K562 (cell line): ENCODE measurements around the gene ETS1. TPM values are rescaled to one million over a fixed set of nuclear protein-coding genes. Genes with fewer than 3 reads are reported as not detected.

Source experiments
- ATAC-seq: fragments of 200-7000 bp; cut with Tn5 transposase; 3 replicates; pipeline ENCODE4 v1.9.1; 2020; ENCODE audit warnings: moderate library complexity
- BruUV-seq: library from RNA; stranded (reverse); fragments of 400-500 nt; replicated peaks from 2 replicates; lab custom pipeline; 2021; lab: Mats Ljungman, UMichigan
- CTCF ChIA-PET: fragments of 300-600 bp; formaldehyde crosslinking; extraction: SDS; loops from one replicate; lab custom pipeline; 2021; ENCODE audit warnings: low intra/inter-chr PET ratio; lab: Yijun Ruan, JAX
- POLR2A ChIA-PET: fragments of 300-600, 350-650 bp; sonication (Branson Sonifier 250); formaldehyde crosslinking; extraction: SDS; loops from one replicate; lab custom pipeline; 2021; ENCODE audit warnings: antibody characterized with exemption, inconsistent platforms; lab: Yijun Ruan, JAX
- DNase-seq, 4 experiments: peaks; one replicate each; pipeline versions ENCODE4 v3.0.0 to v3.0.0-alpha.2; 2011 to 2018; ENCODE audit warnings: low spot score in 3 of 4, mixed read lengths in 3 of 4; ENCODE audit errors: extremely low read depth in 1 of 4
- FAIRE-seq: peaks from 2 replicates; lab custom pipeline; 2011; peaks lifted over from hg19 to GRCh38; lab: Jason Lieb, UNC
- H2AFZ ChIP-seq: 2 replicates; pipeline ENCODE4 v1.6.0; 2011; ENCODE audit warnings: low read depth, low read length, control low read depth, inconsistent platforms
- H3K27ac ChIP-seq: fragments of 200-600 bp; 3 replicates; pipeline ENCODE4 v1.8.0; 2011; ENCODE audit warnings: low read depth, mild to moderate bottlenecking, control low read depth, inconsistent platforms, low read length, moderate library complexity, mixed read lengths; ENCODE audit errors: extremely low read depth
- H3K27me3 ChIP-seq, 2 experiments: fragments of 300-600 bp in 1 of 2; 2 replicates in 1 of 2; 3 replicates in 1 of 2; pipeline versions ENCODE4 v1.6.0 to v1.8.0; 2011; ENCODE audit warnings: inconsistent platforms in 2 of 2, low read length in 2 of 2, mild to moderate bottlenecking in 1 of 2, mixed read lengths in 1 of 2, moderate library complexity in 1 of 2; ENCODE audit not compliant: control insufficient read depth in 2 of 2, insufficient read depth in 2 of 2
- H3K36me3 ChIP-seq: fragments of 300-600 bp; 3 replicates; pipeline ENCODE4 v1.8.0; 2011; ENCODE audit warnings: mild to moderate bottlenecking, low read length, inconsistent platforms; ENCODE audit not compliant: control insufficient read depth, insufficient read depth
- H3K4me1 ChIP-seq, 2 experiments: fragments of 200-600 bp in 1 of 2; replicated peaks in 1 of 2; 2 replicates in 1 of 2; 3 replicates in 1 of 2; pipeline versions ENCODE4 v1.5.1 to v1.8.0; 2011; ENCODE audit warnings: inconsistent platforms in 2 of 2, low read length in 2 of 2, mild to moderate bottlenecking in 1 of 2, mixed read lengths in 1 of 2, moderate library complexity in 1 of 2; ENCODE audit not compliant: control insufficient read depth in 2 of 2, insufficient read depth in 2 of 2
- H3K4me2 ChIP-seq: 2 replicates; pipeline ENCODE4 v1.6.1; 2011; ENCODE audit warnings: low read length, control low read depth, inconsistent platforms, mixed read lengths; ENCODE audit not compliant: insufficient read depth
- H3K4me3 ChIP-seq: fragments of 200-600 bp; sonication (generic), shearing (Covaris generic); 2 replicates; pipeline ENCODE4 v1.5.1; 2016; ENCODE audit warnings: control low read depth, inconsistent platforms
- H3K79me2 ChIP-seq: fragments of 200-600 bp; 3 replicates; pipeline ENCODE4 v1.8.0; 2011; ENCODE audit warnings: low read length, inconsistent platforms; ENCODE audit not compliant: control insufficient read depth, insufficient read depth
- H3K9ac ChIP-seq, 2 experiments: 2 replicates each; pipeline versions ENCODE4 v1.6.0 to v1.6.1; 2011; ENCODE audit warnings: low read depth in 2 of 2, low read length in 2 of 2, control low read depth in 1 of 2, inconsistent platforms in 1 of 2, mild to moderate bottlenecking in 1 of 2, mixed read lengths in 1 of 2; ENCODE audit not compliant: insufficient read depth in 1 of 2
- H3K9me1 ChIP-seq: one replicate; pipeline ENCODE4 v1.6.0; 2011; ENCODE audit warnings: inconsistent platforms, mild to moderate bottlenecking, low read length, moderate library complexity; ENCODE audit not compliant: control insufficient read depth, insufficient read depth
- H3K9me3 ChIP-seq: replicated peaks from 2 replicates; pipeline ENCODE4 v1.5.1; 2011; ENCODE audit warnings: low read depth, low read length, inconsistent platforms; ENCODE audit not compliant: control insufficient read depth, insufficient read depth
- H4K20me1 ChIP-seq: replicated peaks from 2 replicates; pipeline ENCODE4 v1.6.1; 2011; ENCODE audit warnings: low read length, inconsistent platforms, mixed read lengths; ENCODE audit not compliant: control insufficient read depth, insufficient read depth
- CREBBP ChIP-seq: IDR thresholded peaks from one replicate; pipeline ENCODE4 v1.6.1; 2012; ENCODE audit warnings: low read depth, mild to moderate bottlenecking, control low read depth, inconsistent platforms, low read length
- ELF1 ChIP-seq: fragments of 200-800 bp; sonication (Bioruptor generic); IDR thresholded peaks from 2 replicates; pipeline ENCODE4 v1.6.1; 2016; ENCODE audit warnings: missing genetic modification characterization, missing compliant biosample characterization
- GTF3C2 ChIP-seq: IDR thresholded peaks from 3 replicates; pipeline ENCODE4 v1.6.1; 2011; ENCODE audit warnings: borderline replicate concordance, mild to moderate bottlenecking, moderate library complexity; ENCODE audit not compliant: insufficient read length; ENCODE audit errors: extremely low read depth
- NKRF ChIP-seq: fragments of 450-650 bp; IDR thresholded peaks from 2 replicates; pipeline ENCODE4 v1.6.1; 2016; ENCODE audit warnings: borderline replicate concordance
- TFE3 ChIP-seq: fragments of 450-650 bp; formaldehyde crosslinking; IDR thresholded peaks from 2 replicates; pipeline ENCODE4 v1.4.0; 2020; ENCODE audit warnings: mild to moderate bottlenecking, mixed read lengths
- WGBS: fragments of 100-300 bp; shearing (Covaris generic); methylation state at CpG from one replicate; pipeline ENCODE4 v1.1.6; 2016; ENCODE audit warnings: low coverage, mixed read lengths; ENCODE audit not compliant: insufficient coverage; ENCODE audit errors: missing lambda C conversion rate; 5-methylcytosine and 5-hydroxymethylcytosine counted together
- in situ Hi-C: fragments of 300-500 bp; cut with MboI; formaldehyde crosslinking; loops from 4 replicates; pipeline ENCODE4 v1.15.0; 2018; ENCODE audit warnings: inconsistent platforms, mixed read lengths
- intact Hi-C: fragments of 100-400 bp; cut with micrococcal nuclease; formaldehyde crosslinking; loops from 2 replicates; pipeline ENCODE4 v1.14.2; 2022
- polyA plus RNA-seq, 8 experiments: library from polyadenylated mRNA; depleted of rRNA in 4 of 8; stranded (reverse) in 5 of 8; unstranded in 3 of 8; fragments of >200 nt; fragmentation: Nextera tagmentation in 2 of 8; fragmentation: Illumina TruSeq in 1 of 8; extraction: Ambion mirVana in 2 of 8; extraction: Trizol in 1 of 8; gene quantifications; 2 replicates each; pipeline versions ENCODE4 v1.2.1 to v1.2.3, GENCODE V29; 2011 to 2014; ENCODE audit warnings: inconsistent platforms in 1 of 8, missing spikeins in 1 of 8
- total RNA-seq, 7 experiments: library from RNA; depleted of rRNA in 6 of 7; stranded (reverse); fragments of >200 nt in 6 of 7; fragmentation: Illumina TruSeq in 2 of 7; extraction: Trizol in 2 of 7; gene quantifications; 2 replicates each; pipeline versions ENCODE4 v1.2.1 to v1.2.3, GENCODE V29; 2011 to 2021; ENCODE audit warnings: low replicate concordance in 1 of 7

The ETS1 gene
- total and polyA plus RNA-seq, 9 of the 15 experiments (the other 6 are each of a cell fraction or from before 2014, with no cell fraction given), result 0.04 to 1.4 (median 0.23) TPM

- no peak for TF ChIP-seq GTF3C2
These were observed 155.4 kb downstream of the ETS1 start (continued) for GRCh38 chr11:128431931-128432330.

GRCh38 chr11:128428935-128429334 lies 158.4 kb downstream of the ETS1 start:
- no peak for TF ChIP-seq ELF1 (tag)
- no peak for TF ChIP-seq NKRF
- TF ChIP-seq CREBBP, result no peak
- TF ChIP-seq TFE3 (CRISPR knock-in tag), result no peak
- in situ Hi-C loops (no loop called here), intact Hi-C loops (no loop called here)
- H3K79me2 ChIP-seq, result no peaks in the 10 kb centered on the region
- no peaks in the 10 kb centered on the region for H3K27me3 ChIP-seq
- no peak for FAIRE-seq
- H3K36me3 ChIP-seq, result no peaks in the 10 kb centered on the region
- no peak overlapping the region for H3K9ac ChIP-seq
- ChIA-PET CTCF (no interaction called here), POLR2A (no interaction called here)
- H3K4me2 ChIP-seq, result no peak overlapping the region
- H3K4me1 ChIP-seq, result no peaks in the 10 kb centered on the region
- no peak for DNase-seq
- H4K20me1 ChIP-seq, result no peaks in the 10 kb centered on the region
- no TSS peak for BruUV-seq
- no peak overlapping the region for H2AFZ ChIP-seq
- no peaks in the 10 kb centered on the region for H3K9me3 ChIP-seq
- H3K9me1 ChIP-seq, result no peaks in the 10 kb centered on the region
- H3K4me3 ChIP-seq, result no peak overlapping the region
- ATAC-seq, result no peak
- 0% methylated on average over 3 of the region's 3 CpGs for WGBS
- no peak overlapping the region for H3K27ac ChIP-seq
